Loucy (cell line): Measurements from ENCODE around the gene CTNNA2.

ENCODE experiments used
- H2AFZ ChIP-seq: fragments of 200-600 bp; sonication (generic); 2 replicates; pipeline ENCODE4 v1.6.0; 2016; ENCODE audit warnings: antibody characterized with exemption, mild to moderate bottlenecking, low read length, moderate library complexity
- H3F3A ChIP-seq: fragments of 200-600 bp; 2 replicates; pipeline ENCODE4 v1.6.0; 2016; ENCODE audit warnings: antibody characterized with exemption, low read depth, mild to moderate bottlenecking
- H3K27me3 ChIP-seq: fragments of 200-600 bp; sonication (generic); 2 replicates; pipeline ENCODE4 v1.6.1; 2014; ENCODE audit warnings: low read length, mild to moderate bottlenecking; ENCODE audit not compliant: insufficient read depth, poor library complexity, severe bottlenecking
- H3K36me3 ChIP-seq: fragments of 200-600 bp; sonication (generic); 2 replicates; pipeline ENCODE4 v1.6.1; 2016; ENCODE audit warnings: low read length; ENCODE audit not compliant: insufficient read depth
- H3K4me1 ChIP-seq: fragments of 200-600 bp; sonication (generic); 2 replicates; pipeline ENCODE4 v1.5.1; 2014; ENCODE audit warnings: low read length, mild to moderate bottlenecking; ENCODE audit not compliant: insufficient read depth, poor library complexity, severe bottlenecking
- H3K4me2 ChIP-seq: fragments of 200-600 bp; sonication (generic); 2 replicates; pipeline ENCODE4 v1.6.0; 2014; ENCODE audit warnings: antibody characterized with exemption, low read length, low read depth, mild to moderate bottlenecking; ENCODE audit not compliant: poor library complexity, severe bottlenecking
- H3K4me3 ChIP-seq: fragments of 200-600 bp; sonication (generic); 2 replicates; pipeline ENCODE4 v1.5.1; 2014; ENCODE audit warnings: low read length, mild to moderate bottlenecking, mixed read lengths; ENCODE audit not compliant: poor library complexity, severe bottlenecking
- H3K79me2 ChIP-seq: fragments of 200-600 bp; sonication (generic); 2 replicates; pipeline ENCODE4 v1.6.1; 2014; ENCODE audit warnings: low read length; ENCODE audit not compliant: insufficient read depth
- H3K9ac ChIP-seq: fragments of 200-600 bp; sonication (generic); 2 replicates; pipeline ENCODE4 v1.6.0; 2014; ENCODE audit warnings: mild to moderate bottlenecking, low read depth, low read length, moderate library complexity; ENCODE audit not compliant: poor library complexity, severe bottlenecking
- H3K9me2 ChIP-seq: fragments of 200-600 bp; sonication (generic); replicated peaks from 2 replicates; pipeline ENCODE4 v1.6.1; 2016; ENCODE audit warnings: low read depth, low read length, mixed read lengths
- H3K9me3 ChIP-seq: fragments of 200-600 bp; sonication (generic); 2 replicates; pipeline ENCODE4 v1.6.1; 2014; ENCODE audit warnings: mild to moderate bottlenecking, antibody characterized with exemption, low read length, low read depth; ENCODE audit not compliant: insufficient read depth
- H4K20me1 ChIP-seq: fragments of 200-600 bp; sonication (generic); 2 replicates; pipeline ENCODE4 v1.6.0; 2014; ENCODE audit warnings: antibody characterized with exemption, low read length, mild to moderate bottlenecking; ENCODE audit not compliant: insufficient read depth, poor library complexity, severe bottlenecking
- EZH2phosphoT487 ChIP-seq: fragments of 200-600 bp; IDR thresholded peaks from 2 replicates; pipeline ENCODE4 v1.6.1; 2018; ENCODE audit warnings: antibody characterized with exemption, mild to moderate bottlenecking, moderate library complexity, borderline replicate concordance
- TF ChIP-seq, protein P1 (sequence below): fragments of 200-600 bp; sonication (generic); conservative IDR thresholded peaks from 2 replicates; pipeline ENCODE4 v1.5.1; 2014; ENCODE audit warnings: mild to moderate bottlenecking, antibody characterized with exemption, low read length

CTNNA2 gene

DNA sequence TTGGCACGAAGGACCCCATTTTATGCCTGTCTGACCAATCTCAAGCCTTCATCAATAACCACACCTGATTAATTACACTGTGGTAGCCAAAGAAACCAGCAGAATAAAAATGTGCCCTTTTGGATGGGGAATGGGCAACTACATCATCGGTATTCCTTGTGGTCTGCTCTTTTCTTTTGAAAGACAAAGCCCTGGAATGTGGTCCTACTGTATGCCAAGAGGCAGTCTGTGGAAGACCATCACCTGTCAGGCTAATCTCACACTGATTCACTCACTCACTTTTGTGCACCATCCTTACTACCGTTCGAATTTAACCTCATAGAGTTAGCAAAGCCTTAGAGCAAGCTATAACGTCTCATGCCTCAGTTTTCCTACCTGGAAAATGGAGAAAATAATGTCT lies 1066.9 kb downstream of the CTNNA2 start:
- no peaks in the 10 kb centered on the region for H4K20me1 ChIP-seq
- TF ChIP-seq EZH2phosphoT487: no peak
- TF ChIP-seq, protein P1, sequence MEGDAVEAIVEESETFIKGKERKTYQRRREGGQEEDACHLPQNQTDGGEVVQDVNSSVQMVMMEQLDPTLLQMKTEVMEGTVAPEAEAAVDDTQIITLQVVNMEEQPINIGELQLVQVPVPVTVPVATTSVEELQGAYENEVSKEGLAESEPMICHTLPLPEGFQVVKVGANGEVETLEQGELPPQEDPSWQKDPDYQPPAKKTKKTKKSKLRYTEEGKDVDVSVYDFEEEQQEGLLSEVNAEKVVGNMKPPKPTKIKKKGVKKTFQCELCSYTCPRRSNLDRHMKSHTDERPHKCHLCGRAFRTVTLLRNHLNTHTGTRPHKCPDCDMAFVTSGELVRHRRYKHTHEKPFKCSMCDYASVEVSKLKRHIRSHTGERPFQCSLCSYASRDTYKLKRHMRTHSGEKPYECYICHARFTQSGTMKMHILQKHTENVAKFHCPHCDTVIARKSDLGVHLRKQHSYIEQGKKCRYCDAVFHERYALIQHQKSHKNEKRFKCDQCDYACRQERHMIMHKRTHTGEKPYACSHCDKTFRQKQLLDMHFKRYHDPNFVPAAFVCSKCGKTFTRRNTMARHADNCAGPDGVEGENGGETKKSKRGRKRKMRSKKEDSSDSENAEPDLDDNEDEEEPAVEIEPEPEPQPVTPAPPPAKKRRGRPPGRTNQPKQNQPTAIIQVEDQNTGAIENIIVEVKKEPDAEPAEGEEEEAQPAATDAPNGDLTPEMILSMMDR: no peak
- no peak overlapping the region for H2AFZ ChIP-seq
- no peaks in the 10 kb centered on the region for H3K27me3 ChIP-seq
- no peak overlapping the region for H3K9ac ChIP-seq
- H3K4me2 ChIP-seq: no peak overlapping the region
- H3K36me3 ChIP-seq: no peaks in the 10 kb centered on the region
- H3F3A ChIP-seq: no peaks in the 10 kb centered on the region
- H3K9me2 ChIP-seq: no peaks in the 10 kb centered on the region
- H3K4me1 ChIP-seq: no peaks in the 10 kb centered on the region
- no peaks in the 10 kb centered on the region for H3K9me3 ChIP-seq
- no peaks in the 10 kb centered on the region for H3K79me2 ChIP-seq
- H3K4me3 ChIP-seq: no peak overlapping the region

DNA sequence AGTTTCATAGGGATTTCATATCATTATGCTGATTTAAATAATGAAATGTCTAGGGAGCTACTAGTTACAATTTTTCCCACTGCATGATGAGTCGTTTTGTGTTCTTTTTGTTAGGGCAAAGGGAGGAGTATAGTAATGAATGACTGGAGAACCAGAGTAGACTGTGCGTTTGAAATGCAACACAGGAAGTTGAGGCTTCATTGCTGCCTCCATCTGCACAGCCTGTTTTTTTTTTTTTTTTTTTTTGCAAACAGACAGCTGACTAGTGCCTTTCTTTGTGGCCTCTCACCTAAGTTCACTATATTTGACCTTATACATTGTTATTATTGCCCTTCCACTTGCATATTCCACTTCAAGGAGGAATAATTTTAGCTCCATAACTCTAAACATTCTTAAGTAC lies 1078.4 kb downstream of the CTNNA2 start:
- Histone ChIP-seq H3F3A (no peaks in the 10 kb centered on the region), H4K20me1 (no peaks in the 10 kb centered on the region), H3K4me2 (no peak overlapping the region), H3K79me2 (no peaks in the 10 kb centered on the region), H3K4me3 (no peak overlapping the region), H3K9ac (no peak overlapping the region), H3K36me3 (no peaks in the 10 kb centered on the region), H2AFZ (no peak overlapping the region), H3K4me1 (no peaks in the 10 kb centered on the region), H3K9me2 (no peaks in the 10 kb centered on the region), H3K27me3 (no peaks in the 10 kb centered on the region), H3K9me3 (no peaks in the 10 kb centered on the region)
- TF ChIP-seq EZH2phosphoT487: no peak
- TF ChIP-seq, protein P1: no peak

DNA sequence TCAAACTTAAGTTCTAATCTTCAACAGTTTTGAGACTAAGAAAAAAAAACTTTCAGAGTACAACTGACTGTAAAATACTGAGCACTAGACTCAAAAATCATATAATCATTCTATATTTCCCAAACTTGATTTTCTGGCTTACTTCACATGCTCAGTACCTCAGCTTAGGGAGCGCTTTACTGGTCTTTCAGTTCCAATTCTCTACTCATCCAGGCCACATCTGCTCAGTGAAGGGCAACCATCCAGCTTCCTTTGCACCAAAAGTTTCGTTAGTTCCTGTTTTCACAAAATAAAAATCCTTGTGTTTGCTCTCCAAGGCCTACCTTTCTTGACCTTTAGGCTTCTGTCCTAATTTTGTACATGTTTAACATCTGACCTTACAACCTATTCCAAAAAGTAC lies 1079.3 kb downstream of the CTNNA2 start:
- H3K4me1 ChIP-seq: no peaks in the 10 kb centered on the region
- H3K9ac ChIP-seq: no peak overlapping the region
- H3K4me2 ChIP-seq: no peak overlapping the region
- H3K9me2 ChIP-seq: no peaks in the 10 kb centered on the region
- H4K20me1 ChIP-seq: no peaks in the 10 kb centered on the region
- H2AFZ ChIP-seq: no peak overlapping the region
- H3F3A ChIP-seq: no peaks in the 10 kb centered on the region
- H3K9me3 ChIP-seq: no peaks in the 10 kb centered on the region
- H3K4me3 ChIP-seq: no peak overlapping the region
- H3K27me3 ChIP-seq: no peaks in the 10 kb centered on the region
- no peaks in the 10 kb centered on the region for H3K79me2 ChIP-seq
- TF ChIP-seq, protein P1: no peak
- TF ChIP-seq EZH2phosphoT487: no peak
- H3K36me3 ChIP-seq: no peaks in the 10 kb centered on the region
